NOMO-1 treated with dmso at 0.1 percent for 144 hours (cell line): ENCODE data around the gene KLHL17.

Source experiments
- DNase-seq: peaks from one replicate; lab custom pipeline; 2025; ENCODE audit not compliant: unreplicated experiment; lab: John Stamatoyannopoulos, UW

Gene KLHL17

GRCh38 chr1:950268-950667, 10.1 kb upstream of the KLHL17 start:
- no peak for DNase-seq

- DNase-seq, result no peak
Observed at GRCh38 chr1:950881-951280, 9.5 kb upstream of the KLHL17 start.

GRCh38 chr1:951364-951763, 9.0 kb upstream of the KLHL17 start:
- no peak for DNase-seq

GRCh38 chr1:952201-952600, 8.2 kb upstream of the KLHL17 start:
- no peak for DNase-seq

DNA sequence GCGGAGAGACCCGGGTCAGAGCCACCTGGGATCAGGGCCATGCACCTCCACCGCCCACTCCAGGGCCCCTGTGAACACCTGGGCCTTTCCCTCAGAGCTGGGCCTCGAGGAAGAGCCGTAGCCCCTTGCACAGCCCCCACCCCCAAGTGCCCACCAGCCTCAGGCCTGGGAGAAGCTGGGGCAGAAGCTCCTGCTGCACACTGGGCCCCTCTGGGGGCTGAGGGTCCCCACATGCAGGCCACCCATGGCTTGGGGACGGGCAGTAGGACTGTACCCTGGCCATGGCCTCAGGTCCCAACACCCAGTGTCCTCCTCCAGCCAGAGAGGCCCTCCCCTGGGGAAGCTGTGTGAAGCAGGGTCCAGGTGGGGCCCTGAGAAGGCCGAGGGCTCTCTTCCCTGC, 7.8 kb upstream of the KLHL17 start:
- no peak for DNase-seq

GRCh38 chr1:953524-954320, 6.7 kb upstream of the KLHL17 start:
- no peak for DNase-seq

- no peak for DNase-seq
Observed at GRCh38 chr1:954927-955326, 5.5 kb upstream of the KLHL17 start.

- peak; percentile 61 for DNase-seq
Observed at GRCh38 chr1:955474-955873, 4.9 kb upstream of the KLHL17 start.

GRCh38 chr1:956636-957035, 3.7 kb upstream of the KLHL17 start:
- DNase-seq, result no peak

GRCh38 chr1:958823-959730, 1.3 kb upstream of the KLHL17 start, which contains the start of gene NOC2L:
NOC2L (minus strand) TSS chr1:959256; CDS start chr1:959240, 16 bp downstream.
- DNase-seq, result peak; percentile 77

- no peak for DNase-seq
Observed at GRCh38 chr1:959731-960362, 537 bp upstream of the KLHL17 start.

- no peak for DNase-seq
Observed at GRCh38 chr1:961132-961669, 817 bp downstream of the KLHL17 start.

GRCh38 chr1:962381-963300, 2.3 kb downstream of the KLHL17 start:
- DNase-seq, result no peak

GRCh38 chr1:963301-963651, 2.9 kb downstream of the KLHL17 start:
- DNase-seq, result no peak

- DNase-seq, result no peak
Observed at GRCh38 chr1:963746-964525, 3.6 kb downstream of the KLHL17 start.

DNA sequence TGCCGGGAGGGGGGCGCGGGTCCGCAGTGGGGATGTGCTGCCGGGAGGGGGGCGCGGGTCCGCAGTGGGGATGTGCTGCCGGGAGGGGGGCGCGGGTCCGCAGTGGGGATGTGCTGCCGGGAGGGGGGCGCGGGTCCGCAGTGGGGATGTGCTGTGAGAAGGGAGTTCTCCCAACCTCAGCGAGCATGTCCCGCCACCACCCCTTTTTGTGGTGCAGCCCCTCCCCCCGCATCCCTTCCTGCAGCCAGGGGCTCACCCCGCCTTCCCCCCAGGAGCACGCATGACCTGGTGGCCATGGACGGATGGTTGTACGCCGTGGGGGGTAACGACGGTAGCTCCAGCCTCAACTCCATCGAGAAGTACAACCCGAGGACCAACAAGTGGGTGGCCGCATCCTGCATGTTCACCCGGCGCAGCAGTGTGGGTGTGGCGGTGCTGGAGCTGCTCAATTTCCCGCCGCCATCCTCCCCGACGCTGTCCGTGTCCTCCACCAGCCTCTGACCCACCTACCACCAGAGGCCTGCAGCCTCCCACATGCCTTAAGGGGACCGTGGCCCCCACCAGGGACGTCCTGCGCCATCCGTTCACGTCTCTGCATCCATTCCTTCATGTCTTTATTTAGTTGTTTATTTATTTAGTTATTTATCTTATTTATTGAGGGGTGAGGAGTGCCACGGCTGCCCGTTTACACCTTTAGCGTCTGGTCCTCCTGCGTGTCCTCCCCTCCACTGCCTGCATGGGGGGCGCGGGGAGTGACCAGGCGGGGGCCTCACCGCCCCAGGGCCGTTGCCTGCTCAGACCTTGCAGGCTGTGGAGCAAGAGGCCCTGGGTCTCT, 4.5 kb downstream of the KLHL17 start:
- no peak for DNase-seq

DNA sequence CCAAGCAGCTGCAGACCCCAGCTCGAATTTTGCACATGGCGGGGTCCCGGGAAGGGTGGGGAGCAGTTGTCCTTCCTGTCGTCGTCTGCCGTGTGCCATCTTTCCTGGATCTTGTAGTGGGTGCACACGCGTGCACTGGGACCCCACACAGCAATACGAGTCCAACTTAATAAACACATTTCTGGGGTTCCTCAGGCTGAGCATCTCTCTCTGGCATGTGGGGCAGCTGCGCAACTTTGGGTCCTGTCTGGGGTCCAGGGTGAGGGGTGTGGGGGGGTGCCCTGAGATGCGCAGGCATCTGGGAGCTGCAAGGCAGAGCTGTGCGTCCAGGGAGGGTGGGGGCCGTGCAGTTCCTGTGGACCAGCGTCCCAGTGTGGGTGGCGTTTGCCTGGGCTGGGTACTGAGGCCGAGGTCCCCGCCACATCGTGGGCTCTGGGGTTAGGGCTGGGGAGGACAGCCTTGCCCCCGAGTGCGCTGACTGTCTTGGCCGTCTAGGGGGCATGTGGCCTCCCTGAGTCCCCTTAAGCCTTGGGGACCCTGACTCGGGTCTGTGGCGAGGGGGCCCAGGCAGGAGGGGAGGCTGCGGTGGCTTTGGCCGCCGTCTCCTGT, 5.2 kb downstream of the KLHL17 start:
- no peak for DNase-seq

DNA sequence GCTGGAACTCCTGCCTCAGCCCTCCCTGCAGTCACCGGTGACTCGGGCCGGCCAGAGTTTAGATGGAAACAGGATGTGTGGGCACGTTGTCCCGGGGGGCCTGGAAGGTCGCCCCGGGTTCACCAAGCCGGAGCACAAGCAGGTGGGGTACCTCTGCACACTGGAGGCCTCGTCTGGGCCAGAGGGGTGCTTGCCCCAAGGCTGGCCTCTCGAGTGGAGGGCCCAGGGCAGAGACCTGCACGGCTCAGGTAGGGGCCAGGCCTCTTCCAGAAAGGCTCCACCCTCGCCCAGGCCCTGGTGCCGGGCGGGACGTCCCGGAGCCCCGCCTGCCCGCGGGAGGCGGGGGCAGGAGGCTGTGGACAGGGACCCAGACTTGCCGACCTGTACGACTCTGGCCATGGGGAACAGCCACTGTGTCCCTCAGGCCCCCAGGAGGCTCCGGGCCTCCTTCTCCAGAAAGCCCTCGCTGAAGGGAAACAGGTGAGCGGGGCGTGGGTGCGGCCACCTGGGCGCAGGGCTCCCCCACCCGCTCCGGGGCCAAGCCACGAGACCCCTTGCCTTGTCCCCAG, 5.8 kb downstream of the KLHL17 start, which contains the start of gene PLEKHN1:
Gene PLEKHN1, plus strand, starts transcription at position 348 of the 569 bp plus-strand sequence. Its CDS starts 50 bp downstream, at position 398.
- no peak for DNase-seq
